Measurements from ENCODE around the gene NDUFA5.

NDUFA5 gene

DNA sequence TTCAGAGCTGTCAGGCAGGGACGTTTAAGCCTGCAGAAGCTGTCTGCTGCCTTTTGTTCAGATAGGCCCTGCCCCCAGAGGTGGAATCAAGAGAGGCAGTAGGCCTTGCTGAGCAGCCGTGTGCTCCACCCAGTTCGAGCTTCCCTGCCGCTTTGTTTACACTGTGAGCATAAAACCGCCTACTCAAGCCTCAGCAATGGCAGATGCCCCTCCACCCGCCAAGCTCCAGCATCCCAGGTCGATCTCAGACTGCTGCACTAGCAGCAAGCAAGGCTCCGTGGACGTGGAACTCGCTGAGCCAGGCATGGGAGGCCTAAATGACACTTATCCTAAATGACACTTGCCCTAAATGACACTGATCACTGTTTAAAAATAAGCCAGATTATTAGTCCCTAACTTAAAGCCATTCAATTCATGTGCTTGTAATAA is 37.2 kb upstream of the NDUFA5 start:
- TF ChIP-seq, protein P1, sequence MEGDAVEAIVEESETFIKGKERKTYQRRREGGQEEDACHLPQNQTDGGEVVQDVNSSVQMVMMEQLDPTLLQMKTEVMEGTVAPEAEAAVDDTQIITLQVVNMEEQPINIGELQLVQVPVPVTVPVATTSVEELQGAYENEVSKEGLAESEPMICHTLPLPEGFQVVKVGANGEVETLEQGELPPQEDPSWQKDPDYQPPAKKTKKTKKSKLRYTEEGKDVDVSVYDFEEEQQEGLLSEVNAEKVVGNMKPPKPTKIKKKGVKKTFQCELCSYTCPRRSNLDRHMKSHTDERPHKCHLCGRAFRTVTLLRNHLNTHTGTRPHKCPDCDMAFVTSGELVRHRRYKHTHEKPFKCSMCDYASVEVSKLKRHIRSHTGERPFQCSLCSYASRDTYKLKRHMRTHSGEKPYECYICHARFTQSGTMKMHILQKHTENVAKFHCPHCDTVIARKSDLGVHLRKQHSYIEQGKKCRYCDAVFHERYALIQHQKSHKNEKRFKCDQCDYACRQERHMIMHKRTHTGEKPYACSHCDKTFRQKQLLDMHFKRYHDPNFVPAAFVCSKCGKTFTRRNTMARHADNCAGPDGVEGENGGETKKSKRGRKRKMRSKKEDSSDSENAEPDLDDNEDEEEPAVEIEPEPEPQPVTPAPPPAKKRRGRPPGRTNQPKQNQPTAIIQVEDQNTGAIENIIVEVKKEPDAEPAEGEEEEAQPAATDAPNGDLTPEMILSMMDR (conservative IDR thresholded peaks at IDR 0.05; ENCODE audit: low read depth, low read length) = no peak
- no peak for DNase-seq (ENCODE audit: low read depth)
- no peak overlapping the region for H3K4me3 ChIP-seq (ENCODE audit: low read length)

DNA sequence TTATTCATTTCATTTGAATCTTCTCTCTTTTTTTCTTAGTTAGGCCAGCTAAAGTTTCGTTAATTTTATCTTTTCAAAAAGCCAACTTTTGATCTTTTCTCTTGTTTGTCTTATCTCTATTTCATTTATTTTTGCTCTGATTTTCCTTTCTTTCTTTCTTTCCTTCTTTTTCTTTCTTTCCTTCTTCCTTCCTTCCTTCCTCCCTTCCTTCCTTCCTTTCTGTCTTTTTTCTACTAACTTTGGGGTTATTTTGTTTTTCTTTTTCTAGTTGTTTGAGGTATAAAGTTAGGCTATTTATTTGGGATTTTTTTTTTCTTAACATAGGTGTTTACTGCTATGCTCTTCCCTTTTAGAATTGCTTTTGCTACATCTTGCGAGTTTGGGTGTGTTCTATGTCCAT is 30.8 kb upstream of the NDUFA5 start:
- no peak for DNase-seq (ENCODE audit: low read depth)
- H3K4me3 ChIP-seq (ENCODE audit: low read length) = no peak overlapping the region
- TF ChIP-seq, protein P1 (conservative IDR thresholded peaks at IDR 0.05; ENCODE audit: low read depth, low read length) = no peak

DNA sequence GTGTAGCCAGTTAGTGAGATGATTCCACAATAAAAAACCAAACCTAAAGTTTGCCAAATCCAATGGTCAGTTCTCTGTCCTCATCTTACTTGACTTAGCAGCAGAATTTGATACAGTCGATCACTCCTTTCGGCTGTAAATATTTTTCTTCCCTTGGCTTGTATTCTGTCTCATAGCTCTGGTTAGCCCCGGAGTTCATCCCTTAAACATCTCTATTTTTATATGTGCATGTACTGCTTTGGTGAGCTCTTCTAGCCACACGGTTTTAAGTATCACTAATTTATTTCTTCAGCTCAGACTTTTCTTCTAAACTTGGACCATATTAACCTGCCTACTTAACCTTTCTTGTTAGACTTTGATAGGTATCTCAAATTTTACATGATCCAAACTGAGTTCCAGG is 26.2 kb upstream of the NDUFA5 start:
- TF ChIP-seq, protein P1 (conservative IDR thresholded peaks at IDR 0.05; ENCODE audit: low read depth, low read length) = no peak
- H3K4me3 ChIP-seq (ENCODE audit: low read length) = no peak overlapping the region
- DNase-seq (ENCODE audit: low read depth) = no peak

DNA sequence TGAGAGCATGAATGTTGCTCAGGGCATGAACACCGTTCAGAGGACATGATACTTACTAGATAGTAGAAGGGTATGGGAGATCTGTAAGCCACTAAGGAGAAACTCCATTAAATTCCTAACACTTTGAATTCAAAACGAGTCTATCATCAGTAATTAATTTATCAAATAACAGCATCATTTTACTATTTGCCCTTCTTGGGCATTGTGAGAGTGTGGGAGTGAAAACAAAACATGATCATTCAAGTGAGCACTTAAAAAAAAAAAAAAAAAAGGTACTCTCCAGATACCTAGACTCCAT is 23.5 kb upstream of the NDUFA5 start:
- TF ChIP-seq, protein P1 (conservative IDR thresholded peaks at IDR 0.05; ENCODE audit: low read depth, low read length) = no peak
- no peak for DNase-seq (ENCODE audit: low read depth)
- no peak overlapping the region for H3K4me3 ChIP-seq (ENCODE audit: low read length)

DNA sequence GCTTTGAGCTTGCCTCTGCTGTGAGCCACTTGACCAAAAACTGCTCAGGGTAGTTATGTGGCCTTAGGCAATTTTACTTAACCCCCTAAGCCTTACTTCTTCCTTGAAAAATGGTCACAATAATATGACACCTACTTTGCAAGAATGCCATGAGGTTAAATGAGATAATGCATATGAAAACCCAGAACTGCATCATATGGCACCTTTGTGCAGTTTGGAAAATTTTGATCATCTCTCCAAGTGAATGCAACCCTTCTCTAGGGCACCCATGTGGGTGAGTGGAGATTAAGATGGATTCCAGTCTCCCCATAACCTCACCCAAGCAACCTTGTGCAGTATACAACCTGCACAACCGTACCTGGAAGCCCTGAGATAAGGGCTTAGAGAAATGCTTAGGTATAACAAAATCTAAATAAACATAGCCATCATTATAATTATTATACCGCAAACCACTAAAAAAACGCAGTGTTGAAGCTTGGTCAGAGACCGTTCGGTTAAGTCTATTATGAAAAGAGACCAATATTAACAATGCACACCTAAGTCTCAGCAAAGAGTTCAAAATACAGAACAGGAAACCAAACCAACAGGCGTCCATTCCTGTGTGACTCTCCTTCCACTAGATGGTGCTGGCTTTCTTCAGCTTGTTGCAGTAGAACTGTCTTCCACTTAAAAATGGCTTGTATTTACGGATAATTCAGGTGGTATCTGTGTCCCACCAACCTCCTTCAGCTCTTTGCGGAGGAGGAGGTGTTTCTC is 23.0 kb upstream of the NDUFA5 start:
- H3K4me3 ChIP-seq (ENCODE audit: low read length) = no peak overlapping the region
- TF ChIP-seq, protein P1 (conservative IDR thresholded peaks at IDR 0.05; ENCODE audit: low read depth, low read length) = peak; percentile 89
- DNase-seq (ENCODE audit: low read depth) = no peak

DNA sequence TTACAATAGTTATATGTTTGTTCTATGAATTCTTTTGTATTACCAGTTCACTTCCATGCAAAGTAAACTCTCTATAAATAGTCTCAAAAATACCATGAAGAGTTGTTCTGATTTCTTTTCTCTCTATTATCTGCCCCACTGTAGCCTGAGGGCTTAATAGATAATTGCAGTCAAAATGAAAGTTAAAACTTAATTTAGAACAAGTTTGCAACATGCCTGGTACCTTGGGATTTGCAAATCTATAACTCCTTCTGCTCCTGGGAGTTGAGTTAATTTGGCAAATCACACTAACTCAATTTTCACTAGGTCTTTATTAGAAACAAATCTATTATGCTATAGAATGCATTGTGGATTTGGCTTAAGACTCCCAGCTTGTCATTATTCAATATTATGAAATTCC is 21.8 kb upstream of the NDUFA5 start:
- no peak for DNase-seq (ENCODE audit: low read depth)
- TF ChIP-seq, protein P1 (conservative IDR thresholded peaks at IDR 0.05; ENCODE audit: low read depth, low read length) = no peak
- no peak overlapping the region for H3K4me3 ChIP-seq (ENCODE audit: low read length)

DNA sequence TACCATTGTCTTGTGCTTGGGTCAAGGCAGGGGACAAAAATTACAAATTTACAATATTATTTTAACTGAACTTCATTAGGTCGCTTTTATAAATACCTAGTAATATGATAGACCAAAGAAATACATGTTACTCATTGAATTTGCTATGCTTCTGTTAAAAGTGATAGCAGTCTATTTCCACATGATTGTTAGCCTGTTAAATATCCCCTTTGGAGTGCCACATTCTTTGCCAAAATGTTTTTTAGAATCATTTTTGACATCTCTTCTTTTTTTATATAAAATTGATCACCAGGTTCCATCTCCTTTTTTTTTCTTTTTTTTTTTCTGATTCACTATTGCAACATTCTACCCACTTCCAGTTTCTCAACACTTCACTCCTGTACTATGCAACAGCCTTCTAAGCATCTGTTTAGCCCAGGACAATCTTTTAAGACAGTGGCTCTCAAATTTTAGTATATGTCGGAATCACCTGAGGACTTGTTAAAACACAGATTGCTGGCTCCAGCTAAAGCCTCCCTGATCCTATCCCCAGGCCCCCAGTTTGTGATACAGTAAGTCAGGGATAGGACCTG is 16.4 kb upstream of the NDUFA5 start:
- DNase-seq (ENCODE audit: low read depth) = no peak
- no peak overlapping the region for H3K4me3 ChIP-seq (ENCODE audit: low read length)
- TF ChIP-seq, protein P1 (conservative IDR thresholded peaks at IDR 0.05; ENCODE audit: low read depth, low read length) = no peak
